ENCODE measurements around the gene PARD3B. TPM values are rescaled to one million over a fixed set of nuclear protein-coding genes. Genes with fewer than 3 reads are reported as not detected.

The PARD3B gene
- total and polyA plus RNA-seq, 2 of the 8 experiments (the other 6 are each of a cell fraction or from before 2014, with no cell fraction given) = 1.2 to 5.7 TPM

DNA sequence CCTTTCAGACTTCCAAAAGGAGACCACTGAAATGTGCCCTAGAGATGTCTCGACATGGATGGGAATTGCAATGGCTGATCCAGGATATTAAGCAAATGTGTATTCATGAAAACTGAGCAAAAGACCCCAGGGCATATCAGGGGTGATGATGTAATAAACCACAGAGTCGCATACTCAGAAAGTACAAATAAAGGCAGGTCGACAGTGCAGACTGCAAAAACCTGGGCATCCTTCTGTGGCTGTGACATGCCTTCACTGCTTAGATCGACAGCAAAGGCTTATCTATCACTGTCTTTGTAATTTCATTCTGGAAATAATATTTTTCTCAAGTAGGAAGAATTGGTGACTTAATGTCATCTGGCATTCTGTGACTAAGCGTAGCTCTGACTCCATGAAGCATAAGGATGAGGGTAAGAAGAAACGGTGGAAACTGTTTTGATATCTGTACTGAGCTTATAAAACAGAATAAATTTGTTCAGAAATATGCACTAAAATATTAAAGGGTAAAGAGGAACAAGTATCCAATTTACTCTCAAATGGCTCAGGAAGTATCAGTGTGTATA, 1021.4 kb downstream of the PARD3B start (continued):
- TF ChIP-seq, protein P1, sequence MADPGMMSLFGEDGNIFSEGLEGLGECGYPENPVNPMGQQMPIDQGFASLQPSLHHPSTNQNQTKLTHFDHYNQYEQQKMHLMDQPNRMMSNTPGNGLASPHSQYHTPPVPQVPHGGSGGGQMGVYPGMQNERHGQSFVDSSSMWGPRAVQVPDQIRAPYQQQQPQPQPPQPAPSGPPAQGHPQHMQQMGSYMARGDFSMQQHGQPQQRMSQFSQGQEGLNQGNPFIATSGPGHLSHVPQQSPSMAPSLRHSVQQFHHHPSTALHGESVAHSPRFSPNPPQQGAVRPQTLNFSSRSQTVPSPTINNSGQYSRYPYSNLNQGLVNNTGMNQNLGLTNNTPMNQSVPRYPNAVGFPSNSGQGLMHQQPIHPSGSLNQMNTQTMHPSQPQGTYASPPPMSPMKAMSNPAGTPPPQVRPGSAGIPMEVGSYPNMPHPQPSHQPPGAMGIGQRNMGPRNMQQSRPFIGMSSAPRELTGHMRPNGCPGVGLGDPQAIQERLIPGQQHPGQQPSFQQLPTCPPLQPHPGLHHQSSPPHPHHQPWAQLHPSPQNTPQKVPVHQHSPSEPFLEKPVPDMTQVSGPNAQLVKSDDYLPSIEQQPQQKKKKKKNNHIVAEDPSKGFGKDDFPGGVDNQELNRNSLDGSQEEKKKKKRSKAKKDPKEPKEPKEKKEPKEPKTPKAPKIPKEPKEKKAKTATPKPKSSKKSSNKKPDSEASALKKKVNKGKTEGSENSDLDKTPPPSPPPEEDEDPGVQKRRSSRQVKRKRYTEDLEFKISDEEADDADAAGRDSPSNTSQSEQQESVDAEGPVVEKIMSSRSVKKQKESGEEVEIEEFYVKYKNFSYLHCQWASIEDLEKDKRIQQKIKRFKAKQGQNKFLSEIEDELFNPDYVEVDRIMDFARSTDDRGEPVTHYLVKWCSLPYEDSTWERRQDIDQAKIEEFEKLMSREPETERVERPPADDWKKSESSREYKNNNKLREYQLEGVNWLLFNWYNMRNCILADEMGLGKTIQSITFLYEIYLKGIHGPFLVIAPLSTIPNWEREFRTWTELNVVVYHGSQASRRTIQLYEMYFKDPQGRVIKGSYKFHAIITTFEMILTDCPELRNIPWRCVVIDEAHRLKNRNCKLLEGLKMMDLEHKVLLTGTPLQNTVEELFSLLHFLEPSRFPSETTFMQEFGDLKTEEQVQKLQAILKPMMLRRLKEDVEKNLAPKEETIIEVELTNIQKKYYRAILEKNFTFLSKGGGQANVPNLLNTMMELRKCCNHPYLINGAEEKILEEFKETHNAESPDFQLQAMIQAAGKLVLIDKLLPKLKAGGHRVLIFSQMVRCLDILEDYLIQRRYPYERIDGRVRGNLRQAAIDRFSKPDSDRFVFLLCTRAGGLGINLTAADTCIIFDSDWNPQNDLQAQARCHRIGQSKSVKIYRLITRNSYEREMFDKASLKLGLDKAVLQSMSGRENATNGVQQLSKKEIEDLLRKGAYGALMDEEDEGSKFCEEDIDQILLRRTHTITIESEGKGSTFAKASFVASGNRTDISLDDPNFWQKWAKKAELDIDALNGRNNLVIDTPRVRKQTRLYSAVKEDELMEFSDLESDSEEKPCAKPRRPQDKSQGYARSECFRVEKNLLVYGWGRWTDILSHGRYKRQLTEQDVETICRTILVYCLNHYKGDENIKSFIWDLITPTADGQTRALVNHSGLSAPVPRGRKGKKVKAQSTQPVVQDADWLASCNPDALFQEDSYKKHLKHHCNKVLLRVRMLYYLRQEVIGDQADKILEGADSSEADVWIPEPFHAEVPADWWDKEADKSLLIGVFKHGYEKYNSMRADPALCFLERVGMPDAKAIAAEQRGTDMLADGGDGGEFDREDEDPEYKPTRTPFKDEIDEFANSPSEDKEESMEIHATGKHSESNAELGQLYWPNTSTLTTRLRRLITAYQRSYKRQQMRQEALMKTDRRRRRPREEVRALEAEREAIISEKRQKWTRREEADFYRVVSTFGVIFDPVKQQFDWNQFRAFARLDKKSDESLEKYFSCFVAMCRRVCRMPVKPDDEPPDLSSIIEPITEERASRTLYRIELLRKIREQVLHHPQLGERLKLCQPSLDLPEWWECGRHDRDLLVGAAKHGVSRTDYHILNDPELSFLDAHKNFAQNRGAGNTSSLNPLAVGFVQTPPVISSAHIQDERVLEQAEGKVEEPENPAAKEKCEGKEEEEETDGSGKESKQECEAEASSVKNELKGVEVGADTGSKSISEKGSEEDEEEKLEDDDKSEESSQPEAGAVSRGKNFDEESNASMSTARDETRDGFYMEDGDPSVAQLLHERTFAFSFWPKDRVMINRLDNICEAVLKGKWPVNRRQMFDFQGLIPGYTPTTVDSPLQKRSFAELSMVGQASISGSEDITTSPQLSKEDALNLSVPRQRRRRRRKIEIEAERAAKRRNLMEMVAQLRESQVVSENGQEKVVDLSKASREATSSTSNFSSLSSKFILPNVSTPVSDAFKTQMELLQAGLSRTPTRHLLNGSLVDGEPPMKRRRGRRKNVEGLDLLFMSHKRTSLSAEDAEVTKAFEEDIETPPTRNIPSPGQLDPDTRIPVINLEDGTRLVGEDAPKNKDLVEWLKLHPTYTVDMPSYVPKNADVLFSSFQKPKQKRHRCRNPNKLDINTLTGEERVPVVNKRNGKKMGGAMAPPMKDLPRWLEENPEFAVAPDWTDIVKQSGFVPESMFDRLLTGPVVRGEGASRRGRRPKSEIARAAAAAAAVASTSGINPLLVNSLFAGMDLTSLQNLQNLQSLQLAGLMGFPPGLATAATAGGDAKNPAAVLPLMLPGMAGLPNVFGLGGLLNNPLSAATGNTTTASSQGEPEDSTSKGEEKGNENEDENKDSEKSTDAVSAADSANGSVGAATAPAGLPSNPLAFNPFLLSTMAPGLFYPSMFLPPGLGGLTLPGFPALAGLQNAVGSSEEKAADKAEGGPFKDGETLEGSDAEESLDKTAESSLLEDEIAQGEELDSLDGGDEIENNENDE (IDR thresholded peaks at IDR 0.05; ENCODE audit: insufficient replicate concordance, low read length) = no peak
- TF ChIP-seq HDAC6 (IDR thresholded peaks at IDR 0.05; ENCODE audit: low read depth, low read length) (no peak), RAD21 (IDR thresholded peaks at IDR 0.05 in 1 of 2, conservative IDR thresholded peaks at IDR 0.05 in 1 of 2; ENCODE audit: low read depth in 2 of 2, low read length in 2 of 2) (no peak), RBBP5 (IDR thresholded peaks at IDR 0.05; ENCODE audit: borderline replicate concordance, low read depth, low read length) (no peak), YY1 (IDR thresholded peaks at IDR 0.05; ENCODE audit: low read depth, low read length) (no peak)
- TF ChIP-seq, protein P2, sequence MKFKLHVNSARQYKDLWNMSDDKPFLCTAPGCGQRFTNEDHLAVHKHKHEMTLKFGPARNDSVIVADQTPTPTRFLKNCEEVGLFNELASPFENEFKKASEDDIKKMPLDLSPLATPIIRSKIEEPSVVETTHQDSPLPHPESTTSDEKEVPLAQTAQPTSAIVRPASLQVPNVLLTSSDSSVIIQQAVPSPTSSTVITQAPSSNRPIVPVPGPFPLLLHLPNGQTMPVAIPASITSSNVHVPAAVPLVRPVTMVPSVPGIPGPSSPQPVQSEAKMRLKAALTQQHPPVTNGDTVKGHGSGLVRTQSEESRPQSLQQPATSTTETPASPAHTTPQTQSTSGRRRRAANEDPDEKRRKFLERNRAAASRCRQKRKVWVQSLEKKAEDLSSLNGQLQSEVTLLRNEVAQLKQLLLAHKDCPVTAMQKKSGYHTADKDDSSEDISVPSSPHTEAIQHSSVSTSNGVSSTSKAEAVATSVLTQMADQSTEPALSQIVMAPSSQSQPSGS (IDR thresholded peaks at IDR 0.05; ENCODE audit: low read length) = no peak

All from H1 (cell line).